SU-DHL-6 (cell line): ENCODE data around the gene HCFC1R1.

Experiments used
- EZH2phosphoT487 ChIP-seq: fragments of 200-600 bp; sonication (generic), shearing (Covaris generic); conservative IDR thresholded peaks from 2 replicates; pipeline ENCODE4 v1.6.1; 2018; ENCODE audit warnings: mild to moderate bottlenecking, antibody characterized with exemption, low read length, moderate library complexity, mixed read lengths
- TF ChIP-seq, protein P1 (sequence below): fragments of 200-600 bp; sonication (generic); IDR thresholded peaks from one replicate; pipeline ENCODE4 v1.5.1; 2017; ENCODE audit warnings: antibody characterized with exemption, mild to moderate bottlenecking, low read length, moderate library complexity; ENCODE audit not compliant: insufficient read depth, poor library complexity, severe bottlenecking

DNA sequence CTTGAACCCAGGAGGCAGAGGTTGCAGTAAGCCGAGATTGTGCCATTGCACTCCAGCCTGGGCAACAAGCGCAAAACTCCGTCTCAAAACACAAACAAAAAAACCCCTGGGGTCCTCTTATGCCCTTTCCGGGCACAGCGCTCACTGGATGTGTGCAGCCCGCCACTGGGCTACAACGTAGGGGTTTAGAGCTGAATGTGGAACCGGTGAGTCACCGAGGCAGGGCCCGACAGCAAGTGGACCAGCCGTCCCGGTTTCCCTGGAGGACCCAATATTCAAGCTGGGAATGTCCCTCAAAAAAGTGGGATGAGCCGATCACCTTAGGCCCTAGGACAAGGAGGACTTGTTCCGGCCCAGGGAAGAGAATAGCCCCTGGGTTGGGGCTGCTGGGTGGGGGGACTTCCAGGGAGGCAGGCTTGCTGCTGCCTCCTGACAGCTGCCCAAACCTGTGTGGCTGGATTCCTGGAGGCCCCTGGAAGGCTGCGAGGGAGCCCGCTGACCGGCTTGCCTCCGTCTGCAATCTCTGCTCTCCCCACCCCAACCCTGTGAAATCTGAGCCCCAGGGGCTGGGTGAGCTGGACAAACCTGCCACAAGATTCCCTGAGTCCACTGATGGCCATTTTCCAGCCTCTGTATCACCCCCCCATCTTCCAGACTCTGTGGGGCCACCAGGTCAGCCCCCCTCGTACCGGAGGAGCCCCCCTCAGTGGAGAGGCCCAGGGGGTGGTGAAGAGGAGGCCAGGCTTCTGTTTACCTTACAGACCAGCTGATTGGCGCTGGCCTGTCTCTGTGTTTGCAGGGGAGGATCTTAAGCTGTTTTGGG is 14.0 kb downstream of the HCFC1R1 start:
- TF ChIP-seq, protein P1, sequence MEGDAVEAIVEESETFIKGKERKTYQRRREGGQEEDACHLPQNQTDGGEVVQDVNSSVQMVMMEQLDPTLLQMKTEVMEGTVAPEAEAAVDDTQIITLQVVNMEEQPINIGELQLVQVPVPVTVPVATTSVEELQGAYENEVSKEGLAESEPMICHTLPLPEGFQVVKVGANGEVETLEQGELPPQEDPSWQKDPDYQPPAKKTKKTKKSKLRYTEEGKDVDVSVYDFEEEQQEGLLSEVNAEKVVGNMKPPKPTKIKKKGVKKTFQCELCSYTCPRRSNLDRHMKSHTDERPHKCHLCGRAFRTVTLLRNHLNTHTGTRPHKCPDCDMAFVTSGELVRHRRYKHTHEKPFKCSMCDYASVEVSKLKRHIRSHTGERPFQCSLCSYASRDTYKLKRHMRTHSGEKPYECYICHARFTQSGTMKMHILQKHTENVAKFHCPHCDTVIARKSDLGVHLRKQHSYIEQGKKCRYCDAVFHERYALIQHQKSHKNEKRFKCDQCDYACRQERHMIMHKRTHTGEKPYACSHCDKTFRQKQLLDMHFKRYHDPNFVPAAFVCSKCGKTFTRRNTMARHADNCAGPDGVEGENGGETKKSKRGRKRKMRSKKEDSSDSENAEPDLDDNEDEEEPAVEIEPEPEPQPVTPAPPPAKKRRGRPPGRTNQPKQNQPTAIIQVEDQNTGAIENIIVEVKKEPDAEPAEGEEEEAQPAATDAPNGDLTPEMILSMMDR, result no peak
- TF ChIP-seq EZH2phosphoT487, result no peak
